ENCODE measurements around the gene CPED1. TPM values are rescaled to one million over a fixed set of nuclear protein-coding genes. Genes with fewer than 3 reads are reported as not detected.

CPED1 gene
- total and polyA plus RNA-seq, 7 experiments from 2014 or later, result 0.10 to 4.5 (median 0.40) TPM; not detected in 2

DNA sequence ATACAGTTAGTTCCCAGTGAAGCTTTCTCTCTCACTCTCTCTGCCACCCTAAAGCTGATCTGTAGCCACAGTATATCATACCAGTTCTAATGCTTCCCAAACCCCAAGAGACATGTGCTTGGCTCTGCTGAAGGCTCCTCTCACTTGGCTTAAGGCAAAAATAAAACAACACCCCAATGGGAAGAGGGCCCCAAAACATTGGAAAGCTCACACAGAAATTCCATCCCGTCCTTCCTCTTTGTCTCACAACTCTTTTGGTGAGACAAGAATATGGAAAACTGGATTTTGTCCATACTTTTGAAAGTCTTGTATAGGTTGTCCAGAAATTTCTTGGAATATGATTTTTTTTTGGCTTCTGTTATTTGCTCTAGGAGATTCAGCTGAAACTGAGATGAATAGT is 284.2 kb downstream of the CPED1 start:
- ATAC-seq (no peak), DNase-seq (no peak)
- CTCF ChIA-PET, result no interaction called here
- H3K4me3 ChIP-seq (ENCODE audit: low read length), result no peak overlapping the region
- H3K27ac ChIP-seq (ENCODE audit: low read depth, low read length), result no peak overlapping the region
- no peak overlapping the region for H3K27ac Mint-ChIP-seq
- no peaks in the 10 kb centered on the region for H3K9me3 ChIP-seq (ENCODE audit: control insufficient read depth in 2 of 3, low read length in 3 of 3)
- intact Hi-C loops (cut with micrococcal nuclease), result no loop called here
- peaks cover 12 to 30% (median 14%) of the 10 kb centered on the region in 5 donors for H3K27me3 Mint-ChIP-seq
- H3K9me3 Mint-ChIP-seq, result peaks cover 0 to 6% (median 0%) of the 10 kb centered on the region in 11 donors
- H3K4me3 Mint-ChIP-seq, result no peak overlapping the region
- no peaks in the 10 kb centered on the region for H3K4me1 Mint-ChIP-seq
- no peaks in the 10 kb centered on the region for H3K27me3 ChIP-seq (ENCODE audit: control insufficient read depth in 2 of 2, insufficient read depth in 2 of 2, low read length in 2 of 2)
- H3K36me3 Mint-ChIP-seq, result no peaks in the 10 kb centered on the region
- H3K4me1 ChIP-seq (ENCODE audit: control insufficient read depth in 2 of 2, insufficient read depth in 2 of 2, low read length in 2 of 2), result no peaks in the 10 kb centered on the region
- POLR2A ChIA-PET, result no interaction called here
- no peaks in the 10 kb centered on the region for H3K36me3 ChIP-seq (ENCODE audit: control insufficient read depth in 2 of 3, insufficient read depth in 3 of 3, low read length in 3 of 3)

- H3K9me3 ChIP-seq (ENCODE audit: control insufficient read depth in 2 of 3, low read length in 3 of 3), result no peaks in the 10 kb centered on the region
- POLR2A ChIA-PET, result no interaction called here
- H3K4me3 ChIP-seq (ENCODE audit: low read length), result no peak overlapping the region
- Mint-ChIP-seq H3K4me1 (peaks cover 0 to 6% (median 0%) of the 10 kb centered on the region in 7 donors), H3K36me3 (no peaks in the 10 kb centered on the region), H3K27me3 (peaks cover 12 to 30% (median 18%) of the 10 kb centered on the region in 5 donors), H3K4me3 (no peak overlapping the region), H3K27ac (no peak overlapping the region), H3K9me3 (peaks cover 0 to 5% (median 0%) of the 10 kb centered on the region in 11 donors)
- H3K27me3 ChIP-seq (ENCODE audit: control insufficient read depth in 2 of 2, insufficient read depth in 2 of 2, low read length in 2 of 2), result no peaks in the 10 kb centered on the region
- no peaks in the 10 kb centered on the region for H3K36me3 ChIP-seq (ENCODE audit: control insufficient read depth in 2 of 3, insufficient read depth in 3 of 3, low read length in 3 of 3)
- ATAC-seq (no peak), DNase-seq (no peak)
- no peak overlapping the region for H3K27ac ChIP-seq (ENCODE audit: low read depth, low read length)
- H3K4me1 ChIP-seq (ENCODE audit: control insufficient read depth in 2 of 2, insufficient read depth in 2 of 2, low read length in 2 of 2), result no peaks in the 10 kb centered on the region
- intact Hi-C loops (cut with micrococcal nuclease), result no loop called here
- CTCF ChIA-PET, result no interaction called here
These were observed 285.1 kb downstream of the CPED1 start for GRCh38 chr7:121273467-121274167.

DNA sequence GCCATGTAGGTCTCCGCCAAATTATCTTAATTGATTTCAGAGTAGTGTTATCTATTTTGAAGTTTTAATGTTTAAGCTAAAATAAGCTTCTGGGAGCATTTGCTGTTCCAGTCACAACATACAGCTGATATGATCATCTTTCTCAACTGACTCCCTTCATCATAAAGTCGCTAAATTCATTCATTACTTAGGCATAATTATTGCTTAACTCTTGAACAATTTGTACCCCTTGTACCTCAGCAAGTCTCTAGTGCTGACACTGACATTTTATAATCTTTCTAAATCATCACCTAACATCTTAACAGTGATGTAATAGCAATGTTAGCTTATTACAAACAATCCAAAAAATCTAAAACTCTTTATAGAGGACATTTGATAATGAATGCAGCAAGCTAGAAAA is 286.0 kb downstream of the CPED1 start:
- H3K4me1 Mint-ChIP-seq, result peaks cover 0 to 11% (median 0%) of the 10 kb centered on the region in 7 donors
- H3K27me3 Mint-ChIP-seq, result peaks cover 14 to 30% (median 18%) of the 10 kb centered on the region in 5 donors
- ChIA-PET POLR2A (no interaction called here), CTCF (no interaction called here)
- intact Hi-C loops (cut with micrococcal nuclease), result no loop called here
- Histone ChIP-seq H3K27ac (ENCODE audit: low read depth, low read length) (no peak overlapping the region), H3K27me3 (ENCODE audit: control insufficient read depth in 2 of 2, insufficient read depth in 2 of 2, low read length in 2 of 2) (no peaks in the 10 kb centered on the region), H3K4me3 (ENCODE audit: low read length) (no peak overlapping the region), H3K36me3 (ENCODE audit: control insufficient read depth in 2 of 3, insufficient read depth in 3 of 3, low read length in 3 of 3) (no peaks in the 10 kb centered on the region), H3K9me3 (ENCODE audit: control insufficient read depth in 2 of 3, low read length in 3 of 3) (no peaks in the 10 kb centered on the region), H3K4me1 (ENCODE audit: control insufficient read depth in 2 of 2, insufficient read depth in 2 of 2, low read length in 2 of 2) (no peaks in the 10 kb centered on the region)
- no peaks in the 10 kb centered on the region for H3K36me3 Mint-ChIP-seq
- H3K9me3 Mint-ChIP-seq, result peaks cover 0 to 5% (median 0%) of the 10 kb centered on the region in 11 donors
- no peak overlapping the region for H3K27ac Mint-ChIP-seq
- no peak overlapping the region for H3K4me3 Mint-ChIP-seq
- ATAC-seq (no peak), DNase-seq (no peak)

DNA sequence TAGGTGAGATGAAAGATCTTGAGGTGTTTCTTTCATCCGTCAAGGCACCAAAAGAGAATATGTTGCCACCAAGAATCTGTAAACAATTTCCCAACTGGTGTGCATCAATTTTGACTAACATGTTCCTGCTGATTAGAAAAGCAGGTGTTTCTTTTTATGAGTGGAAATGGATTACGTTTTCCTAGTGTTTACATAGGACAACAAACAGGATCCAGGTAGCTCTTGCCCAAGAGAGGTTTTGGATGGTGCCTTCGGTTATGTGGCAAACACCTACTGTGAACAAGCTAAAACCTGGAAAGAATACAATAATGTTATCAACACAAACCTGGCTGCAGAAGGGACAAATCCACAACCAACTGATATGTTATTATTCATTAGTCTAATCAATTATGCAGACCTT is 286.7 kb downstream of the CPED1 start:
- Histone ChIP-seq H3K36me3 (ENCODE audit: control insufficient read depth in 2 of 3, insufficient read depth in 3 of 3, low read length in 3 of 3) (no peaks in the 10 kb centered on the region), H3K4me1 (ENCODE audit: control insufficient read depth in 2 of 2, insufficient read depth in 2 of 2, low read length in 2 of 2) (no peaks in the 10 kb centered on the region), H3K4me3 (ENCODE audit: low read length) (no peak overlapping the region), H3K9me3 (ENCODE audit: control insufficient read depth in 2 of 3, low read length in 3 of 3) (no peaks in the 10 kb centered on the region), H3K27ac (ENCODE audit: low read depth, low read length) (no peak overlapping the region), H3K27me3 (ENCODE audit: control insufficient read depth in 2 of 2, insufficient read depth in 2 of 2, low read length in 2 of 2) (no peaks in the 10 kb centered on the region)
- DNase-seq (no peak), ATAC-seq (no peak)
- ChIA-PET CTCF (no interaction called here), POLR2A (no interaction called here)
- H3K36me3 Mint-ChIP-seq, result no peaks in the 10 kb centered on the region
- H3K27me3 Mint-ChIP-seq, result peaks cover 14 to 30% (median 18%) of the 10 kb centered on the region in 5 donors
- no peak overlapping the region for H3K27ac Mint-ChIP-seq
- peaks cover 0 to 13% (median 0%) of the 10 kb centered on the region in 7 donors for H3K4me1 Mint-ChIP-seq
- peaks cover 0 to 5% (median 0%) of the 10 kb centered on the region in 11 donors for H3K9me3 Mint-ChIP-seq
- no peak overlapping the region for H3K4me3 Mint-ChIP-seq
- intact Hi-C loops (cut with micrococcal nuclease), result no loop called here

- intact Hi-C loops (cut with micrococcal nuclease), result no loop called here
- Histone ChIP-seq H3K4me1 (ENCODE audit: control insufficient read depth in 2 of 2, insufficient read depth in 2 of 2, low read length in 2 of 2) (no peaks in the 10 kb centered on the region), H3K27ac (ENCODE audit: low read depth, low read length) (no peak overlapping the region), H3K36me3 (ENCODE audit: control insufficient read depth in 2 of 3, insufficient read depth in 3 of 3, low read length in 3 of 3) (no peaks in the 10 kb centered on the region), H3K27me3 (ENCODE audit: control insufficient read depth in 2 of 2, insufficient read depth in 2 of 2, low read length in 2 of 2) (no peaks in the 10 kb centered on the region), H3K9me3 (ENCODE audit: control insufficient read depth in 2 of 3, low read length in 3 of 3) (no peaks in the 10 kb centered on the region), H3K4me3 (ENCODE audit: low read length) (no peak overlapping the region)
- Mint-ChIP-seq H3K4me1 (peaks cover 0 to 13% (median 0%) of the 10 kb centered on the region in 7 donors), H3K9me3 (peaks cover 0 to 5% (median 0%) of the 10 kb centered on the region in 11 donors), H3K27me3 (peaks cover 14 to 25% (median 16%) of the 10 kb centered on the region in 5 donors), H3K4me3 (no peak overlapping the region), H3K36me3 (no peaks in the 10 kb centered on the region), H3K27ac (no peak overlapping the region)
- no peak for DNase-seq
- CTCF ChIA-PET, result no interaction called here
- ATAC-seq, result no peak
- POLR2A ChIA-PET, result no interaction called here
These were observed 287.8 kb downstream of the CPED1 start for GRCh38 chr7:121276313-121276712.

DNA sequence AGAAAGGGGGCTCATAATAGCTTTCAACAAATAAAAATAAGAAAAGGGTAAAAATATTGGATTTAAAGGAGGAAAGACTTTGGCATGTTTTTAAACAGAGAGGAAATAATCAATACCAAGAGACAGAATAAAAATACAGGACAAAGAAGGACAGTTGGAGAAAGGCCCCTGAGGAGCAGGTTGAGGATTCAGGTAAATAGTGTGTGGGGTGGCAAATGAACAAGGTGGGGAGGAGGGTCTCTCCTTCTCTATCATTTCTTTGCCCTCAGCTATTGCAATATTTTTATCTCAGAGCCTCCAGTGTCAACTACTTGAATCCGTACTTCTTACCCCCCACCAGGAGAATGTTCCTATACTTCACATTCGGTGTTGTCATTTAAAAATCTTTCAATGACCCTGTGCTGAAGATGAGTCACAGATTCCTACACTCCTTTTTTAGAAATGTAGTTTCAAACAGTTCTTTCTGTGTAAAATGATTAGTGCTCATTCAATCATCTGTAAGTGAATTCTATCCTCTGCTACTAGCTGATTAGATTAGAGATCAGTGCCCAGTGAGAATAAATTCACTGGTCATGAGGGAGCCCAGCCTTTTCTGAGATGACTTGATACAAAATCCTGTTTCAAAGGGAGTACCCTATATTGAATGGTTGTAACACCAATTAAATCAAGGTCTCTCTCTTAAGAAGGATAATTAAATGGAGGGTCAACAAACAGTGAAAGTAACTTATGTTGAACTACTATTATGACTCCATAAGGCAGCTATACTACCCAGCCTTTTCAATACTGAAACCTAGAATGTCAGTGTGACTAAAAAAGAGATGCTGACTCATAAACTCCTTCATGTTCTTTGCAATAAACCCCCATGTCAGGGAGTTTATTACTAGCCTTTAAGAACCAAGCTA is 289.9 kb downstream of the CPED1 start:
- POLR2A ChIA-PET, result no interaction called here
- Mint-ChIP-seq H3K27me3 (peaks cover 9 to 17% (median 14%) of the 10 kb centered on the region in 5 donors), H3K4me1 (peaks cover 0 to 13% (median 0%) of the 10 kb centered on the region in 7 donors), H3K4me3 (no peak overlapping the region), H3K9me3 (peaks cover 0 to 5% (median 0%) of the 10 kb centered on the region in 11 donors), H3K36me3 (no peaks in the 10 kb centered on the region), H3K27ac (no peak overlapping the region)
- H3K4me3 ChIP-seq (ENCODE audit: low read length), result no peak overlapping the region
- no peak for DNase-seq
- H3K9me3 ChIP-seq (ENCODE audit: control insufficient read depth in 2 of 3, low read length in 3 of 3), result no peaks in the 10 kb centered on the region
- H3K27ac ChIP-seq (ENCODE audit: low read depth, low read length), result no peak overlapping the region
- CTCF ChIA-PET, result interaction anchor here (0.6 kb wide), 1 partner anchor 244 kb away, joined by 5 read pairs; no protein-coding TSS in a partner anchor
- no peaks in the 10 kb centered on the region for H3K36me3 ChIP-seq (ENCODE audit: control insufficient read depth in 2 of 3, insufficient read depth in 3 of 3, low read length in 3 of 3)
- H3K27me3 ChIP-seq (ENCODE audit: control insufficient read depth in 2 of 2, insufficient read depth in 2 of 2, low read length in 2 of 2), result no peaks in the 10 kb centered on the region
- intact Hi-C loops (cut with micrococcal nuclease), result no loop called here
- no peak for ATAC-seq
- no peaks in the 10 kb centered on the region for H3K4me1 ChIP-seq (ENCODE audit: control insufficient read depth in 2 of 2, insufficient read depth in 2 of 2, low read length in 2 of 2)
